GM21515 (cell line): ENCODE results near the gene SLC4A9.

Experiments used
- ATAC-seq: cut with Tn5 transposase; IDR thresholded peaks from one replicate; pipeline ENCODE4 v1.9.1; 2021; ENCODE audit not compliant: unreplicated experiment

Gene SLC4A9

DNA sequence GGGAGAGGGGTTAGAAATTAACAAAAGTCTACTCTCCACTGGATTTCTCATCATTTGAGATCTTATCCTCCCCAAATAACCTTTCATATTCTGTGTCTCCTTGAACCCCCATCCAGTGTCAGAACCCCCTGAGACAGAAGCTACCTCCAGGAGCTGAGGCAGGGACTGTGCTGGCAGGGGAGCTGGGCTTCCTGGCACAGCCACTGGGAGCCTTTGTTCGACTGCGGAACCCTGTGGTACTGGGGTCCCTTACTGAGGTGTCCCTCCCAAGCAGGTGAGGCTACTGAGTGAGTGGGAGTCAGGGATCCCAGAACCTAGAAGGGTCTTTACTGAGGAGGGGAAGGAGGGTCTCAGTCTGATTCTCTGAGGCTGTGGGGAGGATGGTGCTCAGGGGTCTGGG lies 1.9 kb downstream of the SLC4A9 start:
- ATAC-seq, result no peak

DNA sequence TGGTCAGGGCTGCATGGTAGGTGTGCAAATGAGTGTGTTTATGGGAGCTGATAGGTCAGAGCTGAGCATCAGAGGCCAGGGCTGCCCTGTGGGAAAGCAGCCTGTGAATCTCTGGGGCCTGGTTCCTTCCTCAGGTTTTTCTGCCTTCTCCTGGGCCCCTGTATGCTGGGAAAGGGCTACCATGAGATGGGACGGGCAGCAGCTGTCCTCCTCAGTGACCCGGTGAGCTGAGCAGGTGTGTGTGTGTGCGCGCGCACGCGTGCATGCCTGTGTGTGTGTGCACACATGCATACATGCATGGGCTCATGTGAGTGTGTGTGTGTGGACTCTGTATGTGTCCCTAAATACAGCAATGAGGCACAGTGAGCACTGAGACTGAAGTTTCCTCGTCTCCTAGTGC lies 2.3 kb downstream of the SLC4A9 start:
- no peak for ATAC-seq

DNA sequence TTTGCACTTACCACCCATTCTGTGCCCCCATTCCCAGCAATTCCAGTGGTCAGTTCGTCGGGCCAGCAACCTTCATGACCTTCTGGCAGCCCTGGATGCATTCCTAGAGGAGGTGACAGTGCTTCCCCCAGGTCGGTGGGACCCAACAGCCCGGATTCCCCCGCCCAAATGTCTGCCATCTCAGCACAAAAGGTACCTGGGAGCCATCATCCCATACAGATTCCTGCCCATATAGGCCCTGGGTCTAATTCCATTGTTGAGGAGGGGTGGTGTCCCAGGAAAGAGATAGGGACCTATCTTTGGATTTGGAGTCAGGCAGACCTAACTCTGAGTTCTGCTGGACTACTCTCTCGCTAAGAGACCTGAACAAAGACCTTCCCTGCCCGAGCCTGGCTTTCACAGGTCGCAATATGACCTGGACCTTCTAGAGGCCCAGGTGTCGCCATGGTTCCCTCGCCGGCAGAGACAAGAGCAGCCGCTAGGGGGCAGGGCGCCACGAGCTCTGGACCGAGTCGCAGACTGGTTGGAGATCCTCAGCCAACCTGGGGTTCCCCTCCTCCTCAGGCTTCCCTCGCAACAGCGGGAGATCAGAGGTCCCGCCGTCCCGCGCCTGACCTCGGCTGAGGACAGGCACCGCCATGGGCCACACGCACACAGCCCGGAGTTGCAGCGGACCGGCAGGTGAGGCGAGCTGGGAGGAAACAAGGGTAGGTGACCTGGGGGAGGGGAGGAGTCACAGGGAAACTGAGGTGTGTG lies 3.1 kb downstream of the SLC4A9 start:
- ATAC-seq, result peak; percentile 89

DNA sequence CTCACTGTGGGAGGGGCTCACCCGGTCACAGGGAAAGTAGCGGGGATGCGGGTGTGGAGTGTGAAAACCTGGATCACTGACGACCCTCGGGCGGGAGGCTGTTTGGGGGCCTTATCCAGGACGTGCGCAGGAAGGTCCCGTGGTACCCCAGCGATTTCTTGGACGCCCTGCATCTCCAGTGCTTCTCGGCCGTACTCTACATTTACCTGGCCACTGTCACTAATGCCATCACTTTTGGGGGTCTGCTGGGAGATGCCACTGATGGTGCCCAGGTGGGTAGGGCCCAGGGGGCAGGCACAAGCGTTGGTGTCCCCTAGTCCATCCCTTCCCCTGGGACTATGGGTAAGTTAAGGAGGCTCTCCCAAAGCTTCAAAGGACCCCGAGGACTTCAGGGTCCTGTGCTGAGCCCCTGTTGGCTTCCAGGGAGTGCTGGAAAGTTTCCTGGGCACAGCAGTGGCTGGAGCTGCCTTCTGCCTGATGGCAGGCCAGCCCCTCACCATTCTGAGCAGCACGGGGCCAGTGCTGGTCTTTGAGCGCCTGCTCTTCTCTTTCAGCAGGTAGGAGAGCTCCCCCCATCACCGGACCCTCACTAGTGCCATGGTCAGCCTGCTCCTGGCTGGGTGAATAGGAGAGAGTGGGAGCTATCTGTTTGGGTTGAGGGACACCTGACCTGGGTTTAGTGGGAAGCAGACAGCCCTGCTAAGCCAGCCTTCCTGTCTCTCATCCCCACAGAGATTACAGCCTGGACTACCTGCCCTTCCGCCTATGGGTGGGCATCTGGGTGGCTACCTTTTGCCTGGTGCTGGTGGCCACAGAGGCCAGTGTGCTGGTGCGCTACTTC lies 3.9 kb downstream of the SLC4A9 start:
- no peak for ATAC-seq

DNA sequence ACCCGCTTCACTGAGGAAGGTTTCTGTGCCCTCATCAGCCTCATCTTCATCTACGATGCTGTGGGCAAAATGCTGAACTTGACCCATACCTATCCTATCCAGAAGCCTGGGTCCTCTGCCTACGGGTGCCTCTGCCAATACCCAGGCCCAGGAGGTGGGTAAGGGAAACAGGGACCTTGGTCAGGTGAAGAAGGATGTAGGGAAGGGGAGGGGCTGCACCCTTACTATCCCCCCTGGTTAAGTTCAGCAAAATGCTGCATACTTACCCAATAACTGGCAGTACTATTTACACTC lies 4.4 kb downstream of the SLC4A9 start:
- no peak for ATAC-seq

DNA sequence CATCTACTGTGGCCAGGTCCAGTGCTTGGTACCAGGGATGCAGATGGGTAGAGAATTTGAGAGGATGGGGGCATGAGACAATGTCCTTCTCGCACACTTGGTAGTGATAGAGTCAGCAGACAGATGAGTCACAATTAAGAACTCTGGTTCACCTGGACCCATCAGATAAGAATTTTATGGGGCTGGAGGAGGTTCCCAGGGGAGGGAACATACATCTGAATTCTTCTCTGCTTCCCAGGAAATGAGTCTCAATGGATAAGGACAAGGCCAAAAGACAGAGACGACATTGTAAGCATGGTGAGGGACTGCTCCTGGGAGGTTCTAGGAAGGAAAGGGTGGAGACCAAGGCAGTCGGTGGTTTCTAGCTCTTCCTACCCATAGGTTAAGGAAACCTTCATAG lies 5.3 kb downstream of the SLC4A9 start:
- ATAC-seq, result no peak

DNA sequence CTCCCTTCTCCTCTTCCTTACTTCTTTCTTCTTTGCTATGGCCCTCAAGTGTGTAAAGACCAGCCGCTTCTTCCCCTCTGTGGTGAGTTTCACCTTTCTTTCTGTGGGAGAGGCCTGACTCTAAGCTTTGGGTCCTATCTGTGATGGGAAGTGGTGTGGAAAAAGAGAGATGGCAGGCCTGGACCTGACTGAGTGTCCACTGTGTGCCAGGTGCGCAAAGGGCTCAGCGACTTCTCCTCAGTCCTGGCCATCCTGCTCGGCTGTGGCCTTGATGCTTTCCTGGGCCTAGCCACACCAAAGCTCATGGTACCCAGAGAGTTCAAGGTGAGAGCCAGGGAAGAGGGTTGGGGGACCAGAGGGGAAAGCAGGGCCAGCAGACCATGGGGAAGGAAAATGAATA lies 5.9 kb downstream of the SLC4A9 start:
- no peak for ATAC-seq

DNA sequence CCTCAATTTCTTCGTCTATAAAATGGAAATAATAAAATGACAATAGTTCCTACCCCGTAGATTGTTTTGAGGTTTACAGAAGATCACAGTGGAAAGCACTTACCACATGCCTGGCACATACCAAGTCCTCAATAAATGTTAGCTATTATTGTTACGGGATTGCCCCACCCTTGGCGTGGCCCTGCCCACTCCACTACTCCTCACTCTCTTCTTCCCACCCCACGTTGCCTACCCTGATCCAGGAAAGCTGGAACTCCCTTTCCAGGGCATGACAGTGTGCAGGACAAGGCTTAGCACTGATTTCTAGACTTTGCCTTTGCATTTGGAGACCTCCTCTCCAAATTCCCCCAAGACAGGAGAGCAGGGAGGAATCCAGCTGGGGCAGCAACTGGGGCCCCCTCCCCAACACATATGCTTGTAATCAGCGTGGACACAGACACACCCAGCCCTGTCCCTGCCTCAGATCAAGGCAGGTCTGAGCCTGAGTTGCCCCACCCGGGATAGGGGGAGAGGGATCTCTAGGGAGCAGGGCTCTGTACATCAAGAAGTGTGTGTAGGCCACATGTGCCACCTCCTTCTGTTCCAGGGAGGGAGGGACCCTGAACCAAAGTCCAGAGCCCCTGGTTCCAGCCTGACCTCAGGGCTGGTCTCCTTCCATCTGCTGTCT lies 6.7 kb downstream of the SLC4A9 start:
- ATAC-seq, result no peak

DNA sequence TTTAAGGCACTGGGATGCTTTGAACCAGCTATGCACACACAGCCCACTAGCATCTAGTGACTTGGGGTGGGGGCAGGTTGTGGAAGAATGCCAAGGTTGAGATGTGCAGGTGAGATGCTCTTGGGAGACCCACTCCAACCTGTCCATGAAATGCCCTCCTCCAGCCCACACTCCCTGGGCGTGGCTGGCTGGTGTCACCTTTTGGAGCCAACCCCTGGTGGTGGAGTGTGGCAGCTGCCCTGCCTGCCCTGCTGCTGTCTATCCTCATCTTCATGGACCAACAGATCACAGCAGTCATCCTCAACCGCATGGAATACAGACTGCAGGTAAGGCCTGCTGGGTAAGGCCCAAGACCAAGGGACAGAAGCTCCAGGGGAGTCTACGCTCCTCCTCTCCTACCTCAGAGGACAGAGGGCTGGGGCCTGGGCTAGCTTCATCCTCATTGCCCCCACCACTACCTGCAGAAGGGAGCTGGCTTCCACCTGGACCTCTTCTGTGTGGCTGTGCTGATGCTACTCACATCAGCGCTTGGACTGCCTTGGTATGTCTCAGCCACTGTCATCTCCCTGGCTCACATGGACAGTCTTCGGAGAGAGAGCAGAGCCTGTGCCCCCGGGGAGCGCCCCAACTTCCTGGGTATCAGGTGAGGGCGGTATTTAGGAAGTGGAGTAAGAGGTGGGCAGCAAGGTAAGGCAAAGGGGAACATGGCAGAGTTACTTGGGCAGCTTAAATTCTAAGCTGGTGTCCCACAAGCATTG lies 7.4 kb downstream of the SLC4A9 start:
- ATAC-seq, result no peak

DNA sequence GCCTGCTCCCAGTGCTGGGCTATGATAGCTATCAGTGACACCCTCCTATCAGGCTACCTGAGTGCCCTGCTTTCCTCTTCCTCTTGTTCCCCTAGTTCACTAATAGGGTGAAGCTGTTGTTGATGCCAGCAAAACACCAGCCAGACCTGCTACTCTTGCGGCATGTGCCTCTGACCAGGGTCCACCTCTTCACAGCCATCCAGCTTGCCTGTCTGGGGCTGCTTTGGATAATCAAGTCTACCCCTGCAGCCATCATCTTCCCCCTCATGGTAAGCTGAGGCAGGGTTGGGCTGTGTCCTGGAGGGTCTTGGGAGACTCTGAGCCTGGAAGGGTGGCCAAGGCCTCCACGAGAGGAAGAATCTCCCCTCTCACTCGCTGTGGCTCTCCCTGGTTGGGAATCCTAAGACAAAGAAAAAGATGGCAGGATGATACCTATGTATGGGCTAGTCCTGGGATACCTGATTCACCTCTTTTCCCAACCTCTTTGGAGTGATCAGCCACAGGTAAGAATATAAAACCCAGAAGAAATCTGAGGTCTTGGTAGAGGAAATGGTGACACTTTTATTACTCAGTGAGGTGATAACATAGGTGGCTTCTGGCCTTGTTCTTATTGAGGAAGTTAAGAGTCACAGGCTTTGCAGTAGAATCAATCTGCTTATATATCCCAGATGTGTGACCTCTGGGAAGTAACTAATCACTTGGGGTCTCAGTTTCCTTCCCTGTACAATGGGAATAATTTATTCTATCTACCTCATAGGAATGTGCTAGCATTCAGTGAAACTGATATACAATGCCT lies 11.6 kb downstream of the SLC4A9 start:
- ATAC-seq, result no peak

DNA sequence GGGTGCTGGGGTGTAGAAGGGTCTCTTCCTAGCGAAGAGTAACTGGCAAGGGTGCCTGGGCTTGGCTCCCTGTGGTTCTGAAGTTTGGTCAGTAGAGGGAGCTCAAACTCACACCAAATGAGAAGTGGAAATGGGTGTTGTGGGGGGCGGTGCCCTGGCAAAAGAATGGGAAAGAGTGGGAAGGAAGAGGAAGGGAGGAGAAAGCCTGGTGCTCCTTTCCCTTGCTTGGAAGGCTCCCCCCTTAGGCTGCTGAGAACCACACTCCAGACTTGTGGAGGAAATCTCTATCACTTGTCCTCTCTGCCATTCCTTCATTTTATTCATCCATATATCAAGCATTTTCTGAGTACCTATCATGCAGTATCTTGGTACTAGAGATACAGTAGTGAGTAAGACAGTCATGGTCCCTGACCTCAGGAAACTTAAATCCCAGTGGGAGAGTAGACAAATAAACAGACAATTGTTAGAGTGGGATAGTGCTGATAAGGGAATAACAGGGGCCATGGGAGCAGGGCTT lies 13.0 kb downstream of the SLC4A9 start:
- no peak for ATAC-seq

DNA sequence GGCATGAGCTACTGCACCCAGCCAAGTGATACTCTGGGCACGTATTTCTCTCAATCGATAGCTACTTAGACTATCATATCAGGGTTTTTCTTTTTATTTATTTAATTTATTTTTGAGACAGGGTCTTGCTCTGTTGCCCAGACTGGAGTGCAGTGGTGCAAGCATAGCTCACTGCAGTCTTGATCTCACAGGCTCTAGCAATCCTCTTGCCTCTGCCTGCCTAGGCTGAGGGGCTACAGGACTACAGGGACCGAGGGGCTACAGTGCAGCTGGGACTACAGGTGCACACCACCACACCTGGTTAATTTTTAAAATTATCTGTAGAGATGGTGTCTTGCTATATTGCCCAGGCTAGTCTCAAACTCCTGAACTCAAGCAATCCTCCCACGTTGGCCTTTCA lies 21.4 kb downstream of the SLC4A9 start:
- no peak for ATAC-seq

DNA sequence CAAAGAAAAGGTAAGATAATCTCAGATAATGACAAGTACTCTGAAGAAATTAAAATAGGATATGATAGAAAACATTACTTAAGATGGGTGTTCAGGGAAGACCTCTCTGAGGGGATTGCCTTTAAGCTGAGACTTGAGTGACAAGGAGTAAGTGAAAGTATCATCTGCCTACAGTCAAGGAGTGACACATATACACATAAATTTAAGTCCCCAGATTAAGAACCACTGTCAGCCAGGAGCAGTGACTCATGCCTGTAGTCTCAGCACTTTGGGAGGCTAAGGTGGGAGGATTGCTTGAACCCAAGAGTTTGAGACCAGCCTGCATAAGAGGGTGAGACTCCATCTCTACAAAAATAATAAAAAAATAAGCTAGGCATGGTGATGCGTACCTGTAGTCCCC lies 22.0 kb downstream of the SLC4A9 start:
- no peak for ATAC-seq

DNA sequence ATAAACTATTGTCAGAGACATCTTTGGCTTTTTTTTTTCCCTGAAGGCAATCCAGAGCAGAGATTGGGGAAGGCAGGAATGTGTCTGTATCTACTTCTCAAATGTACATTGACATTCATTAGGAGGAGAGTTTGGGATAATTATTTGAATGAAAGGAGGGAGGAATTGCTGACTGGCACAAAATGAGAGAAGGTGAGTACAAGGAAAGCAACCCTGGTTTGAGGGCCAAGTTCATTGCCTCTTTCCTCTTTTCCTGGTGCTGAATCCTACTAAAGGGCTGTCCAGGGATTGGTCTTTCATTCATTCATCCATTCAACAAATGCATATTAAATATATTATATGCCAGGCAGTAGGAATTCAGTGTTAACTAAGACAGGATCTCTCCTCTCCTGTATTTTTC lies 22.9 kb downstream of the SLC4A9 start:
- no peak for ATAC-seq

DNA sequence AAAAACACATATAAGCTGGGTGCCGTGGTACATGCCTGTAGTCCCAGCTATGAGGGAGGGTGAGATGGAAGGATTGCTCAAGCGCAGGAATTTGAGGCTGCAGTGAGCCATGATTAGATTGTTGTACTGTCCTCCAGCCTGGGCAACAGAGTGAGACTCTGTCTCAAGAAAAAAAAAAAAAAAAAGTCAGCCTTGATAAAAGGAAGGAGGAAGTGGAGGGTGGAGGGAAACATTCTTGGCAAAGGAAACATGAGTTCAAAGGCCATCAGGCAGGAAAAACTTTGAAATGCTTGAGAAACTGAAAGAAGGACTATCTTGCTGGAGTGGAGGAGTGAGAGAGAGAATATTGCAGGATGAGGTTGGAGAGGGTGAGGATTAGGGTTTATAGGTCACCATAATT lies 23.3 kb downstream of the SLC4A9 start:
- no peak for ATAC-seq

DNA sequence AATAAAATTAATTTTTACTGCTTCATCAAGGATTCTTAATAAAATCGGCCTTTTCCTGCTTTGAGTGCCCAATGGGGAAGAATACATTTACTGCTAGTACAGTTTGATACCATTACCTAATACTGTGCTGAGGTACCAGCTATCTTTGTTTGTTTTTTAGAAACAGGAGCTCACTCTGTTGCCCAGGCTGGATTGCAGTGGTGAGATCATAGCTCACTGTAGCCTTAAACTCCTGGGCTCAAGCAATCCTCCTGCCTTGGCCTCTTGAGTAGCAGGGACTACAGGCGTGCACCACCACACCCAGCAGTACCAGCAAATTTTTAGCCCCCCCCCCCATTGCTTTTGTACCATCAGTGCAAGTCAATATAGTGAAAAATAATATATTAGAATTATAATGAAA lies 28.1 kb downstream of the SLC4A9 start:
- ATAC-seq, result no peak

DNA sequence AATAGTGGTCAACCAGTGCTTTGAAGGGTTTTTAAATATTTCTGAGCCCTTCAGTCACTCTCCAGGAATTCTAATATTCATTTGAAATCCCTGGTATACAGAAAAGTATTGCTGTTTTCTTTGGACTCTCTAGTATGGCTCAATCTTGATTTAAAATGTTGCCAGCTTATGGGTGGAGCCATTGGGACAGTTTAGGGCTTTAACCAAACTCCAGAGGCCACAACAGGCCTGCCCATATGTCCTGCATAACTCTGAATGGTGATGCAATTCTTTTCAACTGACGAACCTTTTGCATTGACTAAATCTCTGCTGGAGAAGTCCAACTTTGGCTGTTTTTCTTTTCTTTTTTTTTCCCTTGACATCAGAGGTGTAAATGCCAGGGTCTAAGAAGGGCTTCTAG lies 31.3 kb downstream of the SLC4A9 start:
- ATAC-seq, result no peak

DNA sequence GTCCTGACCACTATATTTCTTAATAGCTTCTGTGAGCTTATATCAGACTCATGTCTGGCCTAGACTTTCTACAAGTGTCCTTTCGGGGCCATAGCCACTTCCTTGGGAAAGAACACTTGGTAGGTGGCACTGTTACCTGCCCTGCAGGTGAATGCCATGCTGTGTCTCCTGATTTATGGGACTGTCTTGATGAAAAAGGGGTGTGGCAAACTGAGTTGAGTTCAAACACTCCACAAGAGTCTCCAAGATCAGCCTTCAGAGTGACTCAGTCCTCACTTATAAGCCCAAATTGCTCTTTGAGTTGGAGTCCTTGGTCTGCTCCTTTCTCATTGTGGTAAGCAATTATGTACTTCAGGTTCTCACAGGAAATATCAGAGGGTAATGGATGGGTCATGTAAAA lies 31.7 kb downstream of the SLC4A9 start:
- no peak for ATAC-seq

DNA sequence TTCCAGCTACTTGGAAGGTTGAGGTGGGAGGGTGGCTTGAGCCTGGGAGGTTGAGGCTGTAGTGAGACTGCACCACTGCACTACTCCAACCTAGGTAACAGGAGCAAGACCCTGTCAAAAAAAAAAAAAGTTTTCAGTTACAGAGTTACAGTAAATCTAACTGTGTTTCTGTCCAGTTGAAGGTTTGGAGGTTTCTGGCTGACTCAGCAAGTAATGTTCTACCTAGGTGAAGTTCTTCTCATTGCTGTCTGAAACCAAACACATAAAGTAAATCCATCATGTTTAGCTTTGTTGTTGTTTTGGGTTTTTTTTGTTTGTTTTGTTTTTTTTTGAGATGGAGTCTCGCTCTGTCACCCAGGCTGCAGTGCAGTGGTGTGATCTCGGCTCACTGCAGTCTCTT lies 33.7 kb downstream of the SLC4A9 start:
- ATAC-seq, result no peak

DNA sequence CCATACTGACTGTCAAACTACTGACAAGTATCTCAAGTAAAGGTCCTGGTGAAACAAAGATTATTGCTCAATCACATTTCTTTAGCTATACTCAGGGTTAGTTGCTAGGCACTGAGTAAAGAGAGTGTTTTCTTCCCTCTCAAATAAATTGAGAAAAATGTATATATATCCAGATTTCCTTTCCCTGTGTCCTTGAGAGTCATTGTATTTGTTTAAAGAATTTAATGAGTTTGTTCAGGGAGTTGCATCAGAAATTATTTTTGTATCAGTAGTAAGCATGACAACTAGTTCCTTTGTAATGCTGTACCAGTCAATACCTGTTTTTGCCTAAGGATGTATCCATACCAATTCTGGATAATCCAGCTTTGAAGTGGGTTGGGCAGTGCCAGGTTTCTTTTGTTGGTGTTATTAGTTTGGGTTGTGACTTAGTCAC lies 38.4 kb downstream of the SLC4A9 start:
- no peak for ATAC-seq
